ENCODE data around the gene CGREF1. TPM values are rescaled to one million over a fixed set of nuclear protein-coding genes. Genes with fewer than 3 reads are reported as not detected.

The CGREF1 gene
- total RNA-seq, 4 donors from 2014 or later, result 3.7 to 8.5 TPM; not detected in 2

- Histone ChIP-seq H3K4me1 (no peaks in the 10 kb centered on the region), H3K4me3 (replicated peaks in 1 of 3) (no peak overlapping the region), H3K9me3 (no peaks in the 10 kb centered on the region), H3K27ac (no peak overlapping the region), H3K27me3 (no peaks in the 10 kb centered on the region), H3K36me3 (no peaks in the 10 kb centered on the region)
- no peak for DNase-seq
- intact Hi-C loops (cut with DNase I), result no loop called here
- 76 to 96% methylated on average over 2 of the region's 2 CpGs for WGBS, 2 donors
- TF ChIP-seq POLR2A (IDR thresholded peaks at IDR 0.05) (no peak), CTCF (IDR thresholded peaks at IDR 0.05) (no peak)
Observed at GRCh38 chr2:27152796-27153464, 34.0 kb upstream of the CGREF1 start.

- intact Hi-C loops (cut with DNase I), result no loop called here
- no peaks in the 10 kb centered on the region for H3K27me3 ChIP-seq
- H3K4me1 ChIP-seq, result no peaks in the 10 kb centered on the region
- DNase-seq, result no peak
- H3K9me3 ChIP-seq, result no peaks in the 10 kb centered on the region
- no peak for TF ChIP-seq POLR2A (IDR thresholded peaks at IDR 0.05)
- H3K27ac ChIP-seq, result no peak overlapping the region
- WGBS, 2 donors, result 81 to 89% methylated on average over 7 to 8 of the region's 8 CpGs
- no peaks in the 10 kb centered on the region for H3K36me3 ChIP-seq
- H3K4me3 ChIP-seq (replicated peaks in 1 of 3), result no peak overlapping the region
Observed at GRCh38 chr2:27152102-27152795, 33.3 kb upstream of the CGREF1 start.

DNA sequence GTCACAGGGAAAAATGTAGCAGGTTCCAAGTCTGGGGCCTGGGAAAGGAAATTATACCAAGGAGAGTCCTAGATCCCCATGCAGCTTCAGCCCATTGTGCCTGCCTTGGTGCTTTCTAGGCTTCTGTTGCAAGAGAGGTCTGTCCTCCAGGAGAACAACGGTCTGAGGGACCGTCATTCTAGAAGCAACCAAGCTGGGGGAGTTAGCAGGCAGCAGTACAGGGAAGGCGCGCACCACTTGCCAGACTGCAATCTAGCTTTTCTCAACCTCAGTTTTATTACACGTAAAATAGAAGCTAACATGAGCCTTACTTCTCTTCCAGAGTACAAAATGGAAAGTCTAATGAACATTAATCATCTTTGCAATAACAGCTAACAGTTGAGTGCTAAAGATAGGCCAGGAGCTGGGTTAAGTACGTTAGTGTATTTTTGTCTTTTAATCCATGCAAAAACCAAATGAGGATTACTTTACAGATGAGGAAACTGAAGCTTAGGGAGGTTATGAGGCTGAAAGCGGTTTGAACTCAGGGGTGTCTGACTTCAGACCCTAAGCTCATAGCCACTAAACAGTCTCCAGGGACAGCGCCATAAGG, 31.8 kb upstream of the CGREF1 start:
- H3K36me3 ChIP-seq, result no peaks in the 10 kb centered on the region
- H3K4me1 ChIP-seq, result no peaks in the 10 kb centered on the region
- H3K4me3 ChIP-seq (replicated peaks in 1 of 3), result no peak overlapping the region
- DNase-seq, result no peak
- H3K27ac ChIP-seq, result no peak overlapping the region
- intact Hi-C loops (cut with DNase I), result no loop called here
- 85 to 91% methylated on average over 8 of the region's 8 CpGs for WGBS, 2 donors
- TF ChIP-seq POLR2A (IDR thresholded peaks at IDR 0.05) (no peak), CTCF (IDR thresholded peaks at IDR 0.05) (no peak)
- H3K9me3 ChIP-seq, result no peaks in the 10 kb centered on the region
- H3K27me3 ChIP-seq, result no peaks in the 10 kb centered on the region

- Histone ChIP-seq H3K4me3 (replicated peaks in 1 of 3) (no peak overlapping the region), H3K4me1 (no peaks in the 10 kb centered on the region), H3K27me3 (no peaks in the 10 kb centered on the region), H3K9me3 (no peaks in the 10 kb centered on the region), H3K27ac (no peak overlapping the region), H3K36me3 (no peaks in the 10 kb centered on the region)
- intact Hi-C loops (cut with DNase I), result no loop called here
- TF ChIP-seq POLR2A (IDR thresholded peaks at IDR 0.05), result no peak
- no peak for TF ChIP-seq CTCF (IDR thresholded peaks at IDR 0.05)
- no peak for DNase-seq
- WGBS, 2 donors, result 79 to 90% methylated on average over 5 to 17 of the region's 29 CpGs
Observed at GRCh38 chr2:27149570-27150405, 30.9 kb upstream of the CGREF1 start.

DNA sequence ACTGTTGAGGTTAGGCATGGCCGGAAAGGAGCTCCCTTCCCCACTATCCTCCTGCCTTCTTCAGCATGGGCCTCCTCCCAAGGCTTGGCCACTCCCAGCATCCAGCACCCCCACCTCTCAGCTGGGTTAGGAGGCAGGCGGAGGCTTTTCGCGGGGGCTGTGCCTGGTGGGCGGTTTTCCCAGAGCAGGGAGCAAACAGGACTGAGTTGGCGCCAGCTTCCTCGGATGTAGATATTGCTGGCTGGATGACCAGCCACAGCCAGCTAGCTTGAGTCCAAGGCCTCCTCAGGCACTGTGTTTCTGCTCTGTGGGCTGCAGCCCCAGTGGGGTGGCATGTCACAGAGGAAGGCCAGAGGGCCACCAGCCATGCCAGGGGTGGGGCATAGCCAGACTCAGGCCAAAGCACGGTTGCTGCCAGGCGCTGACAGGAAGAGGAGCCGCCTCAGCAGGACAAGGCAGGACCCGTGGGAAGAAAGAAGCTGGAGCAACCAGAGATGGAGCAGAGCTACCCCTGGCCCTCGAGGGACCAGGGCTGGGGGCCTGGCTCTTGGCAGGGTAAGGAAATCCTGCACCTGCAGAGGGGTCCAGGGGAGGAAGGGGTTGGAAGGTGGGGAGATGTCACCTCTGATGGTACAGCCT, 30.0 kb upstream of the CGREF1 start, which contains the start of gene TCF23:
Gene TCF23 (plus strand): TSS at position 204 of the 639 bp plus-strand sequence. CDS start 130 bp downstream, at position 334.
- no peak within 1 kb of the TSS for H3K27ac ChIP-seq
- no peak for DNase-seq

More for the DNA sequence above, 30.0 kb upstream of the CGREF1 start, which contains the start of gene TCF23:
- H3K4me3 ChIP-seq (replicated peaks in 1 of 3), result no peak within 1 kb of the TSS
- TF ChIP-seq POLR2A (IDR thresholded peaks at IDR 0.05), result no peak
- no peak for TF ChIP-seq CTCF (IDR thresholded peaks at IDR 0.05)
- intact Hi-C loops (cut with DNase I), result no loop called here
- H3K27me3 ChIP-seq, result no peaks in the 10 kb centered on the region
- no peaks in the 10 kb centered on the region for H3K36me3 ChIP-seq
- WGBS, 2 donors, result 62 to 70% methylated on average over 12 of the region's 12 CpGs
- no peaks in the 10 kb centered on the region for H3K4me1 ChIP-seq
- H3K9me3 ChIP-seq, result no peaks in the 10 kb centered on the region
